A549 (cell line): ENCODE data around the gene ABCA2.

Experiments
- CTCF ChIP-seq: fragments of >200 bp; sonication (Bioruptor Twin); formaldehyde crosslinking; IDR thresholded peaks from 3 replicates; pipeline ENCODE4 v1.5.1; 2016
- PHF8 ChIP-seq: fragments of 200-600 bp; sonication (generic); IDR thresholded peaks from 2 replicates; pipeline ENCODE4 v1.6.1; 2016; ENCODE audit warnings: low read depth, mild to moderate bottlenecking, antibody characterized with exemption, moderate library complexity, borderline replicate concordance
- POLR2AphosphoS2 ChIP-seq: conservative IDR thresholded peaks from 2 replicates; pipeline ENCODE4 v1.6.1; 2012; ENCODE audit warnings: low read length, improper control_type of control experiment, inconsistent platforms
- USF2 ChIP-seq: fragments of 450-650 bp; IDR thresholded peaks from 2 replicates; pipeline ENCODE4 v1.6.1; 2014; ENCODE audit warnings: antibody characterized with exemption

- TF ChIP-seq POLR2AphosphoS2, result no peak
- no peak for TF ChIP-seq CTCF
- no peak for TF ChIP-seq PHF8
- TF ChIP-seq USF2, result no peak
Measured at GRCh38 chr9:137031904-137032640, 4.0 kb upstream of the ABCA2 start, which contains the start of gene FUT7.
